OCI-LY1 (cell line): ENCODE measurements around the gene JAKMIP3.
"Not testable (repeated sequence)": the region's sequence is repeated elsewhere in the genome, so short reads cannot be mapped to it uniquely, and the experiment has no call there.

Source experiments
- H2AFZ ChIP-seq: fragments of 200-600 bp; sonication (generic), shearing (Covaris generic); 2 replicates; pipeline ENCODE4 v1.6.0; 2014; ENCODE audit warnings: antibody characterized with exemption, mild to moderate bottlenecking, low read length
- H3F3A ChIP-seq: fragments of 200-600 bp; sonication (generic), shearing (Covaris generic); 2 replicates; pipeline ENCODE4 v1.6.0; 2014; ENCODE audit warnings: mild to moderate bottlenecking, antibody characterized with exemption, low read length, moderate library complexity; ENCODE audit not compliant: insufficient read depth
- H3K27ac ChIP-seq: fragments of 200-600 bp; sonication (generic); 2 replicates; pipeline ENCODE4 v1.5.1; 2014; ENCODE audit warnings: low read length, mixed run types, mild to moderate bottlenecking, low read depth; ENCODE audit not compliant: poor library complexity, severe bottlenecking
- H3K27me3 ChIP-seq: fragments of 200-600 bp; sonication (generic); 2 replicates; pipeline ENCODE4 v1.6.0; 2014; ENCODE audit warnings: antibody characterized with exemption, mild to moderate bottlenecking, low read length, moderate library complexity; ENCODE audit not compliant: insufficient read depth
- H3K36me3 ChIP-seq: fragments of 200-600 bp; sonication (generic); 2 replicates; pipeline ENCODE4 v1.6.1; 2014; ENCODE audit warnings: mild to moderate bottlenecking, antibody characterized with exemption, low read length, moderate library complexity, mixed read lengths; ENCODE audit not compliant: insufficient read depth
- H3K4me1 ChIP-seq: fragments of 200-600 bp; sonication (generic); 2 replicates; pipeline ENCODE4 v1.5.1; 2014; ENCODE audit warnings: mild to moderate bottlenecking, low read length, moderate library complexity; ENCODE audit not compliant: insufficient read depth, severe bottlenecking
- H3K4me2 ChIP-seq: fragments of 200-600 bp; sonication (generic), shearing (Covaris generic); 2 replicates; pipeline ENCODE4 v1.6.1; 2014; ENCODE audit warnings: low read length
- H3K4me3 ChIP-seq: fragments of 200-600 bp; sonication (generic); 2 replicates; pipeline ENCODE4 v1.5.1; 2014; ENCODE audit warnings: low read length, low read depth, mild to moderate bottlenecking, mixed read lengths; ENCODE audit not compliant: poor library complexity, severe bottlenecking
- H3K79me2 ChIP-seq: fragments of 200-600 bp; shearing (Covaris generic); 2 replicates; pipeline ENCODE4 v1.6.1; 2016; ENCODE audit warnings: mixed run types, low read length, mixed read lengths; ENCODE audit not compliant: insufficient read depth
- H3K9ac ChIP-seq: fragments of 200-600 bp; sonication (generic), shearing (Covaris generic); 2 replicates; pipeline ENCODE4 v1.6.1; 2014; ENCODE audit warnings: mild to moderate bottlenecking, low read length, mixed read lengths
- H3K9me2 ChIP-seq: fragments of 200-600 bp; sonication (generic), shearing (Covaris generic); 2 replicates; pipeline ENCODE4 v1.6.1; 2014; ENCODE audit warnings: low read depth, mild to moderate bottlenecking, low read length, mixed read lengths
- H3K9me3 ChIP-seq: fragments of 200-600 bp; shearing (Covaris generic); 2 replicates; pipeline ENCODE4 v1.6.1; 2014; ENCODE audit warnings: low read length, mixed read lengths
- H4K20me1 ChIP-seq: fragments of 200-600 bp; sonication (generic), shearing (Covaris generic); 2 replicates; pipeline ENCODE4 v1.6.0; 2016; ENCODE audit warnings: mild to moderate bottlenecking, low read length; ENCODE audit not compliant: insufficient read depth
- EZH2 ChIP-seq: fragments of 200-600 bp; sonication (generic), shearing (Covaris generic); IDR thresholded peaks from 2 replicates; pipeline ENCODE4 v1.8.0; 2017; ENCODE audit warnings: borderline replicate concordance, mixed run types, mild to moderate bottlenecking, antibody characterized with exemption, low read length, moderate library complexity, mixed read lengths
- TF ChIP-seq, protein P1 (sequence below): fragments of 200-600 bp; sonication (generic), shearing (Covaris generic); IDR thresholded peaks from 2 replicates; pipeline ENCODE4 v1.5.1; 2017; ENCODE audit warnings: mild to moderate bottlenecking, antibody characterized with exemption, low read length, moderate library complexity, mixed read lengths

The JAKMIP3 gene

GRCh38 chr10:132078746-132079345, 13.1 kb downstream of the JAKMIP3 start:
- H3K9me3 ChIP-seq = no peaks in the 10 kb centered on the region
- H3K27ac ChIP-seq = no peak overlapping the region
- TF ChIP-seq, protein P1, sequence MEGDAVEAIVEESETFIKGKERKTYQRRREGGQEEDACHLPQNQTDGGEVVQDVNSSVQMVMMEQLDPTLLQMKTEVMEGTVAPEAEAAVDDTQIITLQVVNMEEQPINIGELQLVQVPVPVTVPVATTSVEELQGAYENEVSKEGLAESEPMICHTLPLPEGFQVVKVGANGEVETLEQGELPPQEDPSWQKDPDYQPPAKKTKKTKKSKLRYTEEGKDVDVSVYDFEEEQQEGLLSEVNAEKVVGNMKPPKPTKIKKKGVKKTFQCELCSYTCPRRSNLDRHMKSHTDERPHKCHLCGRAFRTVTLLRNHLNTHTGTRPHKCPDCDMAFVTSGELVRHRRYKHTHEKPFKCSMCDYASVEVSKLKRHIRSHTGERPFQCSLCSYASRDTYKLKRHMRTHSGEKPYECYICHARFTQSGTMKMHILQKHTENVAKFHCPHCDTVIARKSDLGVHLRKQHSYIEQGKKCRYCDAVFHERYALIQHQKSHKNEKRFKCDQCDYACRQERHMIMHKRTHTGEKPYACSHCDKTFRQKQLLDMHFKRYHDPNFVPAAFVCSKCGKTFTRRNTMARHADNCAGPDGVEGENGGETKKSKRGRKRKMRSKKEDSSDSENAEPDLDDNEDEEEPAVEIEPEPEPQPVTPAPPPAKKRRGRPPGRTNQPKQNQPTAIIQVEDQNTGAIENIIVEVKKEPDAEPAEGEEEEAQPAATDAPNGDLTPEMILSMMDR = no peak
- TF ChIP-seq EZH2 = no peak
- H4K20me1 ChIP-seq = no peaks in the 10 kb centered on the region
- no peaks in the 10 kb centered on the region; the same call in 1 of the 2 replicates for H3K27me3 ChIP-seq
- no peak overlapping the region for H3K9ac ChIP-seq
- no peaks in the 10 kb centered on the region for H3K9me2 ChIP-seq
- H3K4me3 ChIP-seq = no peak overlapping the region
- H3F3A ChIP-seq = no peaks in the 10 kb centered on the region
- H2AFZ ChIP-seq = no peak overlapping the region
- no peak overlapping the region for H3K4me2 ChIP-seq
- no peaks in the 10 kb centered on the region for H3K4me1 ChIP-seq
- H3K36me3 ChIP-seq = no peaks in the 10 kb centered on the region
- no peaks in the 10 kb centered on the region for H3K79me2 ChIP-seq

DNA sequence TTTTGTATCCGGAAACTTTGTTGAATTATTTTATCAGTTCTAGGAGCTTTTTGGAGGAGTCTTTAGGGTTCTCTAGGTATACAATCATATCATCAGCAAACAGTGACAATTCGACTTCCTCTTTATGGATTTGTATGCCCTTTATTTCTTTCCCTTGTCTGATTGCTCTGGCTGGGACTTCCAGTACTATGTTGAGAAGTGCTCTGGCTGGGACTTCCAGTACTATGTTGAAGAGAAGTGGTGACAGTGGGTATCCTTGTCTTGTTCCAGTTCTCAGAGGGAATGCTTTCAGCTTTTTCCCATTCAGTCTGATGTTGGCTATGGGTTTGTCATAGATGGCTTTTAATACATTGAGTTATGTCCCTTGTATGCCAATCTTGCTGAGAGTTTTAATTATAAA, 18.6 kb downstream of the JAKMIP3 start:
- H3K9ac ChIP-seq, H3K4me2 ChIP-seq, H3K79me2 ChIP-seq, H4K20me1 ChIP-seq, H3F3A ChIP-seq, H3K27ac ChIP-seq, H3K9me3 ChIP-seq, H3K9me2 ChIP-seq, H2AFZ ChIP-seq, H3K27me3 ChIP-seq, H3K4me3 ChIP-seq, H3K4me1 ChIP-seq, H3K36me3 ChIP-seq: not testable (repeated sequence)

GRCh38 chr10:132093236-132093635, 27.5 kb downstream of the JAKMIP3 start:
- not testable (repeated sequence) for H3K9me3 ChIP-seq, H2AFZ ChIP-seq, H3K4me1 ChIP-seq, H3F3A ChIP-seq, H3K36me3 ChIP-seq, H3K9ac ChIP-seq, H4K20me1 ChIP-seq, H3K79me2 ChIP-seq, H3K4me2 ChIP-seq, H3K27me3 ChIP-seq, H3K27ac ChIP-seq, H3K9me2 ChIP-seq, H3K4me3 ChIP-seq

- H3K27me3 ChIP-seq = 0 out of 2 replicates have a peak, but pooled peaks cover 3% of the 10 kb centered on the region
- no peak overlapping the region for H3K9ac ChIP-seq
- no peaks in the 10 kb centered on the region for H3K4me1 ChIP-seq
- H3K27ac ChIP-seq = no peak overlapping the region
- no peaks in the 10 kb centered on the region for H3F3A ChIP-seq
- no peak overlapping the region for H3K4me2 ChIP-seq
- H3K36me3 ChIP-seq = no peaks in the 10 kb centered on the region
- H3K79me2 ChIP-seq = no peaks in the 10 kb centered on the region
- H2AFZ ChIP-seq = no peak overlapping the region
- no peaks in the 10 kb centered on the region for H3K9me3 ChIP-seq
- no peaks in the 10 kb centered on the region for H3K9me2 ChIP-seq
- H3K4me3 ChIP-seq = no peak overlapping the region
- TF ChIP-seq EZH2 = no peak
- TF ChIP-seq, protein P1 = no peak
- H4K20me1 ChIP-seq = no peaks in the 10 kb centered on the region
Measured at GRCh38 chr10:132094581-132095234, 29.0 kb downstream of the JAKMIP3 start.
